ENCODE measurements around the gene RRAGB.

Gene RRAGB

GRCh38 chrX:55787727-55788126 is 70.2 kb downstream of the RRAGB start:
- no peak for TF ChIP-seq CTCF (IDR thresholded peaks at IDR 0.05)

GRCh38 chrX:55794405-55794804 is 76.9 kb downstream of the RRAGB start:
- no peak for TF ChIP-seq CTCF (IDR thresholded peaks at IDR 0.05)

- TF ChIP-seq CTCF (IDR thresholded peaks at IDR 0.05) = no peak
These were observed 78.9 kb downstream of the RRAGB start for GRCh38 chrX:55796496-55796895.

- TF ChIP-seq CTCF (IDR thresholded peaks at IDR 0.05) = peak; percentile 18; the same call in 1 of the 2 replicates
These were observed 84.3 kb downstream of the RRAGB start for GRCh38 chrX:55801811-55802210.

Data from LNCAP (cell line).